CD4-positive, alpha-beta T cell treated with Interleukin-6 at 100 ng/mL for 8 hours (primary cell): ENCODE measurements around the gene MVK.

Experiments
- DNase-seq: peaks from one replicate; pipeline ENCODE4 v3.0.0-alpha.2; 2020; ENCODE audit warnings: mixed read lengths, low spot score

The MVK gene

DNA sequence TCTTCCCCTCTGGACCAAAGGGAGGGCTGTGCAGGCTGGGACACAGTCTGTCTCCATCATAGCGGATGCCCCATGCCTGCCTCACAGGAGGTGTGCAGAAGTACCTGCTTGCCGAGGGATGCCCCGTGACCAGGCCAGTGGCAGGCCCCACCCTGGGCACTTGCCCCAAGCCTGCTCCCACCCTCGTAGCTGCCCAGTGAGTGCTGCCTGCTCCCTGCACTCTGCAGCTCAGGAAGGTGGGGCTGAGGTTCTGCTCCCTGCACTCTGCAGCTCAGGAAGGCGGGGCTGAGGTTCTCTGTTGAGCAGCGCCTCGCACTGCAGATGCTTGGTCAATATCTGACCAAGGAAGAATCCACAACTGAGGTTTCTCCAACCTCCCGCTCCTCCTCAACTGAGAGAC, 7.2 kb upstream of the MVK start:
- DNase-seq: no peak

DNA sequence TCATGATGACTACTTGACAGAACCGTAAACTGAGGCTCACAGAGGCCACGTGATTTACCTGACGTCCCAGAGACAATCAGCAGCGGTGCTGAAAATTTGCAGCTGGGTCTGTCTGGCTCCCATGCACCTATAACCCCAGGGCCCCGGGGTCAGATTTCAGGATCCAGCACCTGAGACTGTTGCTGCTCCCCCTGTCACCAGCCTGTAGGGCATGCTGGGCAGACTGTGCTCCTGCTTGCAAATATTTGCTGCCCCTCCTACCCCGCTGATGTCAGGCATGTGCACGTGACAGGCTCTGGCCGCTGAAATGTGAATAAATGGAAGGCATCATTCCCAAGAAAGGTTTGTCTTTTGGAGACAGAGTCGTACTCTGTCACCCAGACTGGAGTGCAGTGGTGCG, 6.3 kb upstream of the MVK start:
- DNase-seq: no peak

DNA sequence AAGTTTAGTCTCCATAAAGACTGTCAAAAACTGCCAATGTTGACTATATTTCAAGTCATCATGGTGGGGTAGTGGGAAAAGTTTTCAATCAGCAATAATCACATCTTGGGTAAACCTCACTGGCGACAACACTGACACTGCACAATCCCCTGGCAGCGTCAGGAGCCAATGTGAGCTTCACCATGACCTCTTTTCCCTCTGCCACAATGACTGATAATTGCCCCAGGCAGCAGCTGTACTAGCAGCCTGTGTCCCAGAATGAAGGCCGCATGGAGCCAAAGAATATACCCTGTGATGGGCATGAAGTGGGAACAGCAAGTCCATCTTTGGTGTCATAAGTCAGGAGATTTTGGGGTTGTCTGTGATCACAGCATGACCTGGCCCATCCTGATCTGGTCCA, 5.6 kb upstream of the MVK start:
- DNase-seq: no peak

DNA sequence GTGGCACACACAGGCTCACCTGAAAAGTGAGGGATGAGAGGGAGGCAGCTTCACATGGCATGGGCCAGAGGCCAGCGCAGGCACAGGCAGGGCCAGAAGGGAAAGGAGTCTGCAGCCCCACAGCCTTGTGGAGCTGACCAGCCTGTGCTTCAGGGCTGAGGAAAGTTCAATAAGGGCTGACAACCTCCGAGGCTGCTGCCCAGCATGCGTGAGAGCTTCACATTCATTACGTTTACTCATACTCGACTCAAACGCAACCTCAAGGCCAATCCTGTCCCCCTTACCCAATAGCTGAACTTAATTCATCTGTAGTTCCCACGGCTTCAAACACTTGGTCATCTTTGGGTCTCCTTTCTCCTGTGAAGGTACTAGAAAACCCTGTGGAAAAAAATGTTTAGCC, 5.1 kb upstream of the MVK start:
- no peak for DNase-seq

DNA sequence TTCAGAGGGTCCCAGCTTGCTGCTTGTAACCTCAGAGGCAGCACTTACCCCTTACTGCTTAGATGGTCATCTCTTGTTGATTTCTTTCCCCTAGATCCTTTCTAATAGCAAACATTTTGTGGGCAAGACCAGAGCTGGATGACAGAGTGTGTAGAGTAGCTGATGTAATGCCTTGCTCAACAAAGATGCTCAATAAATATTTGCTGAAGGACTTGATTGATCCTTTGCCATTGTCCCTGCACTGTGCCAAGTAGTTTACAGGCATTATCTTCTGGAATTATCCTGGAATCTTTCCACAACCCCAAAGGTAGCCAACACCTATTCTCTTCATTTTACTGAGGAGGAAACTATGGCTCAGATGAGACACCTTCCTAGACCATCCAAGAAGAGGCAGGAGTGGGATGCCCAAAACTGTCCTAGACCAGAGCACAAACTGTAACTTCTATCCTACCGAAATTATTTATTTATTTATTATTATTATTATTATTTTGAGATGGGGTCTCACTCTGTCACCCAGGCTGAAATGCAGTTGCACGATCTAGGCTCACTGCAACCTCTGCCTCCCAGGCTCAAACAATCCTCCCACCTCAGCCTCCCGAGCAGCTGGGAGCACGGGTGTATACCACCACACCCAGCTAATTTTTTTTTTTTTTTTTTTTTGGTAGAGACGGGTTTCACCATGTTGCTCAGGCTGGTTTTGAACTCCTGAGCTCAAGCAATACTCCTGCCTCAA, 1.7 kb upstream of the MVK start:
- DNase-seq: no peak

DNA sequence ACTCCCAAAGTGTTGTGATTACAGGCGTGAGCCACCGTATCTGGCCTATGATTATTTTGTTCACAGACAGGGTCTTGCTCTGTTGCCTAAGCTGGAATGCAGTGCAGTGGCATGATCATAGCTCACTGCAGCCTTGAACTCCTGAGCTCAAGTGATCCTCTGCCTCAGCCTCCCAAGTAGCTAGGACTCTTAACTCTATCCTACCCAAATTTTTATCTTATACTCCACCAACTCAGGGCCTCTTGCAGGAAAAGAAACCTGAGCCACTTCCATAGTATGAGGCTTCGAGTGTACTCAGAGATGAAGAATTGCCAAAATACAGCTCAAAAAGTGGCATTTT, 1.1 kb upstream of the MVK start:
- DNase-seq: no peak

DNA sequence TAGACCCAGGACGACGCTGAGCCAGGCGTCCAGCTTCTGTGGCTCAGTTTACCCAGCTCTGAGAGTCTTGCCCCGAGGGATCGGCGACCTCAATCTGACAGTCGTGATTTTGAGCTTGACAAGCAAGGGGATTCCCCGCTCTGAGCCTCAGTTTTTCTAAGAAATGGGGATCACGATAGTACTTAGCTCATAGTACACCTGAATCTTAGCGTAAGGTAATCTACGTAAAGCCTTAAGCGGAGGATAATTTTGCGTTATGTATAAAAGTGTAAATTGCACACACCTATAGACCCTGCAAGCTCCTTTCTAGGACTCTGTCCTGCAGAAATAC, 285 bp downstream of the MVK start:
- DNase-seq: no peak

DNA sequence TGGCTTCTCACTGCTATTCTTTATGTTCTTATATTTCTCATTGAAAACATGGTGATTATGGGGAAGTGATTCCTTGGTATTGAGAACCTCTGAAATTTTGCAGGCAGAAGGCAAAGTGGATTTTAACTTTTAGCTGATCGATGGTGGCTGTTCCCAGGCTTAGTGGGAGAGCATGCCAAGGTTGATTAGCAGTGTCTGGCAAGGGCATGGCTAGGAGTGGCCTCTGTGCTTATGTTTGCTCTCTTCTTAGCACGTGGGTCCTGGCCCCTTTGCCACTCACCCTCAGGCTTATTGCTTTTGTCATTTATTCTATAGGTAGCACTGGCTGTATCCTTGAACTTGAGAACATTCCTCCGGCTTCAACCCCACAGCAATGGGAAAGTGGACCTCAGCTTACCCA, 2.1 kb downstream of the MVK start:
- DNase-seq: no peak

DNA sequence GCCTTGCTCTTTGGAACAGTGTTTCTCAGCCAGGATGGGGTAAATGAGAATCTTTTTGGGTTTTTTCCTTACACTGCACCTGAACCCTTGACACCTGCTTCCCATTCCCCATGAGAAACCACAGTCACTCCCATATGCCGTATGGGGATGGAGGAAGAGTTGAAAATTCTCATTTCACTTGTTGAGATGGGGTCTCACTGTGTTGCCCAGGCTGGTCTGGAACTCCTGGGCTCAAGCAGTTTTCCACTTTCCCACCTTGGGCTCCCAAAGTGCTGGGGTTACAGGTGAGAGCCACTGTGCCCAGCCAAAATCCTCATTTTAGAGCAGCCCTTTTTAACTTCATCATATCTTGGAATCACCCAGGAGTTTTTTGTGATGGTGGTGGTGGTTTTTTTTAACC, 3.7 kb downstream of the MVK start:
- no peak for DNase-seq

DNA sequence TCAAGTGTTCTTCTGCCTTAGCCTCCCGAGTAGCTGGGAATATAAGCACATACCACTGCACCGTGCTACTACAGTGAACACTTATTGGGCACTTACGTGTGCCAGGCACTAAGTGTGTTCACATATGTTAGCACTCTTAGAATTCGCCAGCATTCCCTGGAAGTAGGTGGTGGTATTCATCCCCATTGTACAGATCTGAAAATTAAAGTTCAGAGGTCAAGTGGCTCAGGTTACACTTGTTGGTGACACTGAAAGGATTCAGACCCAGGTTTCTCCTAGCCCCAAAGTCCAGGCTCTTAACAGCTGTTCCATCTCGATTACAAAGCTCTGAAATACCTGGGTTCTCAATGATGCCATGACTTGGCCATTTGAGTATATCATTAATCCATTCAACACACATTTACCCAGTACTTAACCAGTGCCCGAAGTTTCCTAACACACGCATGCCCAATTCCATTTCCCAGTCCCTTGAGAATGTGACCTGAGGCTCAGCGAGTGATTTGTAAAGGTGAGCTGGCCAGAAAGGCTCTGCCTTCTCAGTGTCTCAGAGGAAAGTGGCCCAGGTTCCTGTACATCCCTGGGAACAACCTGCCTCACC, 4.8 kb downstream of the MVK start:
- DNase-seq: no peak

DNA sequence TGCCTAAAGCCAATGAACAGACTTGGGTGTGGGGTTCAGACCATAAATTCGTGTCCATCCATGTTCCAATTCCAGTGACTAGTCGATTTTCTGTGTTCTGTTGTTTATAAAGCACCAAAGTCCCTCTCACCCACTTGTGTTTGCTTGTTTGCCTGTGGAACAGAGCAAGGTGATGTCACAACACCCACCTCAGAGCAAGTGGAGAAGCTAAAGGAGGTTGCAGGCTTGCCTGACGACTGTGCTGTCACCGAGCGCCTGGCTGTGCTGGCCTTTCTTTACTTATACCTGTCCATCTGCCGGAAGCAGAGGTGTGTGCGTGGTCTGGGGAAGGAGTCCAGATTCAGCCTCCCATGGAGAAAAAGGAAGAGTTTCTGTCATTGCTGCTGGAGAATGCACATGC, 6.0 kb downstream of the MVK start:
- no peak for DNase-seq

DNA sequence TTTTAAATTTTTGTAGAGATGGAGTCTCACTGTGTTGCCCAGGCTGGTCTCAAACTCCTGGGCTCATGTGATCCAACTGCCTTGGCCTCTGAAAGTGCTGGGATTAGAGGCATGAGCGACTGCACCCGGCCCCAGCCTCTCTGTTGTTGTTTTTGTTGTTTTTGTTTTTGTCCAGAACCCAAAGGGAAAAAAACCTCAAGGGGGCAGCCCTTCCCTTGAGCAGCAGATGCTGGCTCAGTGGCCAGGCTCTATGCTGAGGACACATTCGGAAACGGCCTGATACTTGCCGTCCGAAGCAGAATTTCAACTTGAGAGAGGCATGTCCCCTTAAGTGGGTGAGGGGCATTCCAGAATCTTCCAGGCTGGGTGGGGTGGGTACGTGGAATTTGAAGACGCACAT, 6.7 kb downstream of the MVK start:
- DNase-seq: no peak

DNA sequence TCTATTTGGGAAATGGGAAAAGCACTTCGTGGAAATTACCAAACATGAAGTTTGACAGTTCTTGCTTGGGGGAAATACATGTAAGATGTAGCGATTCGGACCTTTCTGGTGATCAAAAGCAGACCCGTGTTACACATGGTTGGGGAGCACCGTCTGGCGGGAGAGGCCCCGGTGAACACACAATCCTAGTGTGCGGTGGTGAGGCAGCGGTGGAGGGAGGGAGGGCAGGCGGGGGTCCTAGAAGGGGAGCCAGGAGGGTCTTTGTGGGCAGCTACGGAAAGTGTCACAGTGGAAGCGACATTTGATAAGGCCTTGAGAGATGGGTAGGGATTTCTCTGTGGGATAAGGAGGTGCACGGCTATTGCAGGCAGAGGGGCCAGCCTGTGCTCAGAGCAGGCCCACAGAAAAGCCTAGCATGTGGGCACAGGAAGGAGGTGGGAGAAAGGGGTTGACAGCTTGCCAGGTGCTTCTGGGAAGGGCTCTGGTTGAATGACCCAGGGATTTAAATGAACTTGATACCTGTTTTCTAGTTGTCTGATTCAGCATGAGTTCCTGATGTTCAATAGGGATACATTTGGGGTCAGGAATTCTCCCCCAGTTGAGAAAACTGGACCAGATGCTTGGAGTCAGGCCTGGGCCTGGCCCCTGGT, 7.2 kb downstream of the MVK start:
- no peak for DNase-seq

DNA sequence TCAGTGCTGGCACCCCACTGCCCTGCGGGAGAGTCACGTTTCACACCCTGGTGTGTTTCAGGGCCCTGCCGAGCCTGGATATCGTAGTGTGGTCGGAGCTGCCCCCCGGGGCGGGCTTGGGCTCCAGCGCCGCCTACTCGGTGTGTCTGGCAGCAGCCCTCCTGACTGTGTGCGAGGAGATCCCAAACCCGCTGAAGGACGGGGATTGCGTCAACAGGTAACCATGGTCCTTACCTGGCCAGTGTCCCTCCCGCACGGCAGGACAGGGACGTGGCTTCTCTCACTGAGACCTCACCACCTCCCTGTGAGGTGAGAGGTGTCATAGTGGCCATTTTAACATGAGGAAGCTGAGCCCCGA, 7.7 kb downstream of the MVK start:
- no peak for DNase-seq

DNA sequence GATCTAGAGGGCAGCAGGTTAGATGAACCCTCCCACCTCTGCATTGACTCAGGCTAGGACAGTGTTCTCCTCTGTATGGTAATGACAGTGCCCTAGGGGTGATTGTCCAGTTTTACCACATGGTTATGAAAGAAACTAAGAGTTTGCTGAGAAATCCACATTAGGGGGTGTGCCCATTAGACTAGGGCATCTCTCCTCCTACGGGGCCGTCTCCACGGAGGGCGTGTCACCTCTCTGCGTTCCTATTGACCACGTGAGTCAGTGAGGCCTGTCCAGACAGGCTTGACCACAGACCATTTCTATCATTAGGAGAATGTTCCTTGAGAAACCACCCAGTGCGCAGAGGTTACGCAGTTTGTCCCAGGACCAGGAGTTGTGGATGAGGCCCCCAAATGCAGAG, 8.3 kb downstream of the MVK start:
- no peak for DNase-seq

DNA sequence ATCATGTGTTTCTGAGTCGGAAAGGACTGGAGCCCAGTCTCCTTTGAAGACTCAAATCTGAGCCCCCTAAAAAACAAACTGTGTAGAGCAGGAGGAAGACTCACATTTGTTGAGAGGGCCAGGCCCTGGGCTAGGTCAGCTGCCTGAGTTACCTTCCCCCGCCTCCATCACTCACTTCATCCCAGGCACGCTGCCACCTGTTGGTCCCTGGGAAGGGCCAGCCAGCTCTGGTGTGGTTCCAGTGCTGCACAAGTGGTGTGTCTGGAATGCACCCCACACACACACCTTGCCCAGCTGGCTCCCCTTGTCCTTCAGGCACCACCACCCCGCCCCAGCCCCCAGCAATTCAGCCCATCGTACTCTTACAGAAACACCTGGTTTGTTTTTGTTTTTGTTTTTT, 9.0 kb downstream of the MVK start:
- DNase-seq: no peak

DNA sequence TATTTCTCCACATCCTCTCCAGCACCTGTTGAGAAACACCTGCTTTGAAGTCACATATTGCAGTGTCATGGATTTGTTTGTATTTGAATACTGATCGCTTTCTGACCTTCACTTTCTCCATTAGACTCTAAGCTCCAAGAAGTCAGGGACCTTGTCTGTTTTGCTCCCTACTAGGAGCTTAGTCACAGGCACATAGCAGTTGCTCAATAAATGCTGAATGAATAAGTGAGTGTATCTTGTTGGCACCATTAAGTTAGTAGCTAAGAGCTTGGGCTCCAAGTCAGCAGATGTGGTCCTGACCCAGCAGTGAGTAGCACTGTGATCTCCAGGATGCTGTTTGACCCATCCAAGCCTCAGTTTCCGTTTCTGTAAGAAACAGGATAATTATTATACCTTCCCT, 10.1 kb downstream of the MVK start:
- no peak for DNase-seq

DNA sequence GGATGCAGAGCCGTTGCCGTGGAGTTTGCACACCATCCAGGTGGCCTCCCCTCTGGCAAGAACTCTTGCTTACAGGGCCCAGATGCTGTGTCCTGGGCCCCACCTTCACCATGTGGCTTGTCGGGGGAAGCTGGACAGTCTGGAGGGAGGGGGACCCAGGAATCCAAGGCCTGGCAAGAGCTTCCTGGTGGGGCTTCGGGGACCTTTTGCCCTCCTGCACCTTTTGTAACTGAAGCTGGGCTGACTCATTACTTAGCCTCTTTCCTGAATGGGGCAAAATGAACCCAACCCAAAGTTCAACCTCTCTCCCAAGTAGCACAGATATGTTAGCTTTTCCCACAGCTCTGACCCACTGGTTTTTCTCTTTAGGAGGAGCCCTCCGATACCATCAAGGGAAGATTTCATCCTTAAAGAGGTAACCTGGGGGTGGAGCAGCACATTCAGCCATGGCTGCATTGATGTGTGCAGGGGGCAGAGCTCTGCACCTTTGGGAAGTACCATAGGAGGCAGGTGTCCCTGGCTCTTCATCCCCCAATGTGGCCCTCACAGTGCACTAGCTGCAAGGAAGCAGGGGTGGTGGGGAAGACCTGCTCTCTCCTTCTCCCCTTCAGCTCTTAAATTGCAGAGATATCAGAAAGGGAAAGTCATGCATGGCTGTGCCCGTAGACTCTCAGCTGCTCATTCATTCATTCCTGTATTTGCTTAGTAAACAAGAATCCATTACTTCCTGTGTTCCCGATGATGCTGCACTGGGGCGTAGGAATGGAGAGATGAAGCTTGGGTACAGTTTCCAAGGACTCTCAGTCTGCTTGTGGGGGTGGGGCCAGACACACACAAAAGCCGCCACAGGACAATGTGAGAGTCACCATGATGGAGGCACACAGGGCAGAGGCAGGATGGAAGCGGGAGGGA, 13.0 kb downstream of the MVK start:
- no peak for DNase-seq

DNA sequence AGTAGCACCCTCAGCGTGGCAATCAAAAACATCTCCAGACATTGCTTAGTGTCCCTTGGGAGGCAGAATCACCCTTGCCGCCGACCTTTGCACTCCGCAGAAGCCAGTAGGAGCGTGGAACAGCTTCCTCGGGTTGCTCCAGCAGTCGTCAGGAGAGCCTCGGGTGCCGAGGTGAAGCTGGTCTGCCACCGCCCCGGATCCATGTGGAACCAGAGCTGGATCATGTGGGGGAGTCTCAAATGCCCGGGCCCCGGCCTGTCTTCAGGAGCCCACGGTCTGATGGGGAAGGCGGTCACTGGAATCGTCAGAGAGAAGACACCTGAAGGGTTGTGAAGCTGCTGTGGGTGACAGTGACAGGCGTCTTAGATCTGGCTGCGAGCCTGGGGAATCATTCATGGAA, 14.3 kb downstream of the MVK start:
- DNase-seq: no peak

DNA sequence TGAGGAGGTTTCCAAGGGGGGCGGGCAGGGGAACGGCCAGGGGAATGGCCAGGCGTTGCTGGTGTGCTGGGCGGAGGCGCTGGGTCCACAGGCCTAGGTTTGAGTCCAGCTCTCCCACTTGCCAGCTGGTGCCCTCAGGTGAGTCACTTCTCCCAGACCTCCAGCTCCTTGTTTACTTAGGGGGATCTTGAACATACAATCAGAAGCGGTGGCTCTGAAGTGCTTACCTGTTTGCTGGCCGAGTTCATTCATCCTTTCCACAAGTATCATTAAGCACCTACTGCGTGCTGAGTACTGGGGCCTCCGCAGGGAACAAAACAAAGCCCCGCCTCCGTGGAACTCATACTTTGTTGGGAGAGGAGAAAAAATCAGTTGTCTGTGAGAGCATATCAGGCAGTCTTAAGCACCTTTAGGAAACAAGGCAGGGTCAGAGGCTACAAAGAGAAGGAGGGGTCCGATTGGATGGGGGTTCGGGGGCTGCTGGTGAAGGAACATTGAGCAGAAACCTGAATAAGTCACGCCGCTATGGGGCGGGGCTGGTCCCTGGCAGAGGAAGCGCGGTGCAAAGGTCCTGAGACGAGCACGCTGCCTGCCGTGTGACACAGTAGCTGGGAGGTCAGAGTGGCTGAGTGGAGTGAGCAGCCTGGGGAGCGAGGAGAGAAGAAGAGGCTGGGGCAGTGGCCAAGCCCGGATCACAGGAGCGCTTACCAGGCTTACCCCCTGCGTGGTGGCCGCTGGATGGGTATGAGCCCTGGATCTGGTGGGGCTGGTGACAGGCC, 15.1 kb downstream of the MVK start:
- DNase-seq: no peak

DNA sequence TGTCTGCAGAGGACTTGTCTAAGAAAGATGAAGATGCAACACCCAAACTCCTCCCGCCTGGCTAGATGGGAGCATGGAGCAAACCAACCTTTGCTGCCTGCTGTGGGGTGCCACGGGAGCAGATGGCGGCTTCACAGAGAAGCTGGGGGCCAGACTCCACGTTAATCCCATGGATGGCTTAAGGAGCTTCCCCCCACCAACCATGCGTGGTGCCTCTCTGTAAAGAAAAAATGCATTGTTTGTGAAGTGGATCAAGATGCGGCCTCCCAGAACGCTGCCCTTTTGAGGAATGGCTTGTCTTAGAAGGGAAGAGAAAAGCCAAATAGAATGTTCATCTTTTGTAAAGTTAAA, 15.6 kb downstream of the MVK start:
- no peak for DNase-seq

DNA sequence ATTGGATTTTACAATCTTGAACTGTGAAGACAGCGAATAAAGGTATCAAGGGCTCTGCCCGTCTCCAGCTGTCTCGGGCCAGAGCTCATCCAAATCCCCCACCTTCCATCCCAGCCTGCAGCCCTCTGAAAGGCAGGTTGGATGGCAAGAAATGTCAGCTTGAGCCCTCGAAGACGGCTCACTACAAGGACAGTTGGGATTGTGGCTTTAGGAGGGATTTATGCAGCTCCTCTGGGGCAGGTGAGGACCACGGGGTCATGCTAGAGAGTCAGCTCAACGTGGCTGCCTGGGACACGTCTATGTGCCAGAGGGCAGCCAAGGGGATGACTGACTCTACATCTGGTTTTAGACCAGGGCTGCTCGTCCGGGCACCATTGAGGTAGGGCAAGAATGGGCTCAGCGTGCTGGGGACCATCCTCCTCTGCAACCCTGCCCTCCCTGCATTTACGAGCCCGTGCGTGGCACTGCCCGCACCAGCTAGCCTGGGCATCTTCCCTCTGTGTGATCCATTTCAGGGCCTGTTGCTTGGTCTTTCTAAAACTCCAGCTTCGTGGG, 16.2 kb downstream of the MVK start:
- DNase-seq: no peak
